Omental fat pad (tissue), 4 donors: ENCODE data around the gene ZBTB43. TPM values are rescaled to one million over a fixed set of nuclear protein-coding genes. Genes with fewer than 3 reads are reported as not detected.
A peak's percentile ranks its signal among the peaks of the same experiment; 100 is the strongest.

Experiments
- ATAC-seq: fragments of 150-250 bp; one replicate; pipeline ENCODE4 v1.9.1; 2016; ENCODE audit warnings: mild to moderate bottlenecking, moderate library complexity; ENCODE audit not compliant: low FRiP score
- DNase-seq: peaks from one replicate; pipeline ENCODE4 v3.0.0-alpha.2; 2019; ENCODE audit warnings: low spot score
- total RNA-seq, 4 donors: library from RNA; depleted of rRNA; stranded (reverse); fragments of >200 nt; gene quantifications; one replicate each; pipeline ENCODE4 v1.1.0, GENCODE V29; 2016
- TF ChIP-seq, protein P1 (sequence below), 3 donors: fragments of 450-650 bp; IDR thresholded peaks; one replicate each; pipeline ENCODE4 v1.5.1; 2016 to 2017; ENCODE audit warnings: antibody characterized with exemption in 3 of 3, mild to moderate bottlenecking in 3 of 3, moderate library complexity in 2 of 3

The ZBTB43 gene
- total RNA-seq, 4 donors from 2014 or later, result 11.2 to 28.8 (median 13.7) TPM

DNA sequence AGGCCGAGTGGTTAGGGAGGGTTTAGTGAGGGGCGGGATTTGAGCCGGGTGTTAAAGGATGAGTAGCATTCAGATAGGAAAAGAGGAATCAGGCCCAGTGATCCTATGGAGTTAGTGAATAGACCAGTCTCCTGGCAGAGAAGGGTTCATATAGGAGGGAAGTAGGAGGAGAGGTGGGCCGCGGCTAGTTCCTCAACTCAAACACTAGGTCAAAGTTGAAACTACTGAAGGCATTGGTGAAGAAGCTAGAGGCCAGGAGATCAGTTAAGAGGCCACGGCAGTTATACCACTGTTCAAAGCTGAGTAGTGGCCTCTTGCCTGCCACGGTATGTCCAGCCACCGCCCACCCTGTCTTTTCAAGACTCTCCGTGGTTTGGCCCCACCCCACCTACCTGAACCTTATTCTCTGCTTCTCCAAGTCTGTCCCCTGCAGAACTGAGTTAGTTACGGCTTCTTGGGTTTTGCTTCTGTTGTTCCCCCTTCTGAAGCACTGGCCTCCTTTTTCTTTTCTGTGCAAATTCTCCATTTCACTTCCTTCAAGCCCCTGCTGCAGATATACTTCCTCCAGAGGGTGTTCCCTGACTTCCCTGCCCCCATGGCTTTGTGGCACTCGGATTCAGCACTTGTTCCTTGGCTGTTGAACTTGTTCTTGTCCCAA is 57.4 kb downstream of the ZBTB43 start:
- no peak for DNase-seq
- TF ChIP-seq, protein P1, sequence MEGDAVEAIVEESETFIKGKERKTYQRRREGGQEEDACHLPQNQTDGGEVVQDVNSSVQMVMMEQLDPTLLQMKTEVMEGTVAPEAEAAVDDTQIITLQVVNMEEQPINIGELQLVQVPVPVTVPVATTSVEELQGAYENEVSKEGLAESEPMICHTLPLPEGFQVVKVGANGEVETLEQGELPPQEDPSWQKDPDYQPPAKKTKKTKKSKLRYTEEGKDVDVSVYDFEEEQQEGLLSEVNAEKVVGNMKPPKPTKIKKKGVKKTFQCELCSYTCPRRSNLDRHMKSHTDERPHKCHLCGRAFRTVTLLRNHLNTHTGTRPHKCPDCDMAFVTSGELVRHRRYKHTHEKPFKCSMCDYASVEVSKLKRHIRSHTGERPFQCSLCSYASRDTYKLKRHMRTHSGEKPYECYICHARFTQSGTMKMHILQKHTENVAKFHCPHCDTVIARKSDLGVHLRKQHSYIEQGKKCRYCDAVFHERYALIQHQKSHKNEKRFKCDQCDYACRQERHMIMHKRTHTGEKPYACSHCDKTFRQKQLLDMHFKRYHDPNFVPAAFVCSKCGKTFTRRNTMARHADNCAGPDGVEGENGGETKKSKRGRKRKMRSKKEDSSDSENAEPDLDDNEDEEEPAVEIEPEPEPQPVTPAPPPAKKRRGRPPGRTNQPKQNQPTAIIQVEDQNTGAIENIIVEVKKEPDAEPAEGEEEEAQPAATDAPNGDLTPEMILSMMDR (IDR thresholded peaks at IDR 0.05), result no peak
- ATAC-seq, result no peak

DNA sequence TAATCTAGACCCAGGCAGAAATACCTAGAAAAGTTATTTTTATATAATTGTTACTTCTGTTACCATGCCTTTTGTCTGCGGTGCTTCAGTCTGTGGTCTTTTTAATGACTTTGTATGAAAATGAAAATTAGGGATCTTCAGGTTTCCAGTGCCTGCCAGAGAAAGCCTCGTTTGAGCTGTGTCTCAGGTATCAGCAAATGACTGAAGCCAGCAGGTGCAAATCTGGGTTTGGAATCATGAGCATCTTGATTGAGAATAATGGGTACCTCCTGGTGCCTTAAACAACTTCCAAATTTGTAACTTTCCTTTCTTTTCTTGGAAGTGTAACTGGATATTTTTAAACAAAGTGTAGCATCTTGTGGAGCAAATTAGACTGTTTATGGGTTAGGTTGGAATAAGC is 59.9 kb downstream of the ZBTB43 start:
- TF ChIP-seq, protein P1 (IDR thresholded peaks at IDR 0.05), result no peak
- DNase-seq (no peak), ATAC-seq (no peak)

DNA sequence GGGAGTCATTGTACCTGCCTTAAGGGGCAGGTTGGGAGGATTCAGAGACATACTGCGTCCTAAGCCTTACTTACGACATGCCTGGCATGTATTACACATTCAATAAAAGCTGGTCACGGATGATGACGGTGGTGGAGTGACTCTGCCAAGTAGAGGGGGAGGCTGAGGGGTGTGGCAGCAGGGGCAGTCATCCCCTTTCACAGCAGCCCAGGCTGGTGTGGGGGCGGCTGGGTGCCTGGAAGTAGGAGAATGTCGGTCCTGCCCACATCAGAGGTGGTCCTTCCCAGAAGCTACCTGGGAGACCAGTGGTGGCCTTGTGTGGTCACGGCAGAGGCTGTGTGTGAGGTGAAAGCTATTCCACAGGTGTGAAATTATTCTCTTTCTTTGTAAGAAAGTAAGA is 64.5 kb downstream of the ZBTB43 start:
- peak; percentile 78 for ATAC-seq
- TF ChIP-seq, protein P1 (IDR thresholded peaks at IDR 0.05), result no peak

DNA sequence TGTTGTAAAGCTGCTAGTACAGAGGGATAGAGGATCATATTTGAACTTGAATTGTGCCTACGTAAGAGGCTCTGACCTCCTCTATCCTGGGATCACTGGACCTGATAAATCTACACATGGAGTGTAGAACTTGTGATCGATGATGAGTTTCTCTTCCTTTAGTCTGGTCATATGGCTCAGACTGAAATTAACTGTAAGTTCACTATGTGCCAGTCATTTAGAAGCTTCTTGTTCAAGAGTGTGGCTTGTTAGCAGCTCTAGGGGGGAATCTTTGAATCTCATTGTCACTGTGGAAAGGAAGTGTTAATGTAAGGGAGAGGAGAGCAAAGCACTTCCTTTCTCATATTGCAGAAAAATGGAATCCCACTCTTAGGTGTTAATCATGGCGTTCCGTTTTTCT is 67.7 kb downstream of the ZBTB43 start:
- TF ChIP-seq, protein P1 (IDR thresholded peaks at IDR 0.05), result no peak
- no peak for ATAC-seq
- no peak for DNase-seq

More for the DNA sequence above, 64.5 kb downstream of the ZBTB43 start:
- no peak for DNase-seq

DNA sequence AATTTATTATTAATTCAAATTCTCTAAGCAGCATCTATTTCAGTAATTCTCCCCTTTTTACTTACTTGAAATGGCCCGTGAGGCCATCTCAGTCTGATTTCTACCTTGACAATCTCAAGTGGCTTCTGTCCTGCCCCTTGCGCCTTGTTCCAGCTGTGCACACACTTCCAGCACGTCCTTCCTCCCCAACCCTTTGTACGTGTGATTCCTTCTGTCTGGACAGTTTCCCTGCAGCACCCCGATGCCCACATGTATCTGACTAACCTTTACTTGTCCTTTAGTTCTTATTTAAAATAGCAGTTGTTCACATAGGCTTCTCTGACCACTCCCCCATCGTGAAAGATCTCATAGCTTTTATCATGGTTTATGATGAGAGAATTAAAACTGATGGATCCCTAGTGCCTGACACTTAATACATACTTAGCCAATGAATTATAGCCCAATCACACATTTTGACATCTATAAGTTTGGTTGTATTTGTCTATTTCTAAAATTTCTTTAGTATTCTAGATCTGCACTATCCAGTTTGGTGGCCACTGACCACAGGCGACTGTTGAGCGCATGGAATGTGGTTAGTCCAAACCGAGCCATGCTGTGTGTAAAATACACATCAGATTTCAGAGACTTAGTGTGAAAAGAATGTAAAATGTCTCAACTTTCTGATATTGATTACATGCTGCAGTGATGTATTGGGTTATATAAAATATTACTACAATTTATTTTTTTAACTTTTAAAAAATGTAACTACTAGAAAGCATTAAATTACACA is 69.9 kb downstream of the ZBTB43 start:
- ATAC-seq, result no peak
- TF ChIP-seq, protein P1 (IDR thresholded peaks at IDR 0.05), result no peak
- DNase-seq, result no peak

DNA sequence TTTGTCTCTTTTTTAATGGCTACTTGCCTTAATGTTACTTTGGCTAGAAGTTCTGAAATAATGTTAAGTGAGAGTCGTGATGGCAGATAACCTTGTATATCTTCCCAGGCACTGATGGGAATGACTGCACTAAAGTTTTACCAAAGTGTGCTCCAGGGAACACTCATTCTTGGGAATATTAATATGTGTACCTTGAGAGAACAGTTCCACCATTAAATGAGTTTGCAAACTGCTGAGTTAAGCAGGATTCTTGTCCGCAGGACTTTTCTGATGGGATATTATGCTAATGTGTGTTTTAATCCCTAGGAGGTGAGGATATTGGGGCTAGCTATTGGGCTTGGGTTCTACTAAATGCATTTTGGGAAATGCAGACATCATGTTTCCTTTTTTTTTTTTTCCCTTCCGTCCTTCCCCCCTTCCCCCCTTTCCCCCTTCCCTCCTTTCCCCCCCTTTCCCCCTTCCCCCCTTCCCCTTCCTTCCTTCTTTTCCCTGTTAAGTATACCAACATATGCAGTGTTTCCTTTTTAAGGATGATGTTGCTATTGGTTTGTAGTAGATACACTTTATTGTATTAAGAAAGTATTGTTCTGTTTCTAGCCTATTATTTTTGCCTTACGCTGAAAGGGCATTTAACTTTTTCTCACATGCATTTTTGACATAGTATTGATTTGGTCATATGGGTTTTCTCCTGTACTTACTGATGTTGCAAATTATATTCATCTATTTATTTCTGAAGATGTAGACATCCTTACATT is 71.1 kb downstream of the ZBTB43 start:
- ATAC-seq (no peak), DNase-seq (no peak)
- TF ChIP-seq, protein P1 (IDR thresholded peaks at IDR 0.05), result no peak
